GM18867 (cell line): Measurements from ENCODE around the gene ZNF407.

Source experiments
- ATAC-seq: cut with Tn5 transposase; IDR thresholded peaks from one replicate; pipeline ENCODE4 v1.9.1; 2021; ENCODE audit warnings: mild to moderate bottlenecking, moderate library complexity; ENCODE audit not compliant: unreplicated experiment

ZNF407 gene

DNA sequence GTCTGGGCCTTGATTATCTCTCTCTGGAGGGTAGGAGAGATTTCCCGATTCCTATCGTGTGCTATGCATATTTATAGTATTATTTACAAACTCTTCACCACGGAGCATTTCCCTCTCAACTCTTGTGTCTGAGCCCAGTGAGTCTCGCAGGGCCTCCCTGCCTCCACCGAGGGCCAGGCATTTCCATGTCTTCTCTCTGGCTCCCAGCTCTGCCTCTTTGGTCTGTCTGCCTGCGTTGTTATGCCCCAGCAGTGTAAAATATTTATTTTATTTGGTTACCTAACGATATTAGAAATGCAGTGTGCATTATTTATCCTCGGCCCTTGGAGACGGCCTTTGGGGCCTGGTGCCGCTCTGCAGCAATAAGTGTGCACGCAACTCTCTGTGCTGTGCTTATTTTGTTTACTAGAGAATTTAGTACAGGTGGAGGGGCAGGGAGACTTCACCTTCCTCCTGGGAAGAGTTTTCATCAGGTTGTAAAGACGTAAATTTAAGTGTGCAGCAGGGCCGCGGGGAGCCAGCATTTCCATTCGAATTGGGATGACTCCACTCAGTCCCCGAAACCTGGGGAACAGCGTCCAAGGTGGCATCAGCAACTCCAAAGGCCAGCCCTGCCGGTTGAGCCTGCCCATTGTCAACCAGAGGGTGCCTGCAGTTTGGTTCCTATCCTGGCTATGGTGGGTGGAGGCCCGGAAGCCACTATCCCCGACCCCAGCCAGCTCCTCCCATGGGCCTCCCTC, 511.1 kb downstream of the ZNF407 start:
- no peak for ATAC-seq

- ATAC-seq, result no peak
Measured at GRCh38 chr18:75109319-75109691, 511.6 kb downstream of the ZNF407 start.

GRCh38 chr18:75109819-75110218, 512.1 kb downstream of the ZNF407 start:
- ATAC-seq, result no peak

- ATAC-seq, result no peak
Measured at GRCh38 chr18:75110311-75110710, 512.6 kb downstream of the ZNF407 start.

- ATAC-seq, result no peak
Measured at GRCh38 chr18:75110846-75111415, 513.3 kb downstream of the ZNF407 start.

DNA sequence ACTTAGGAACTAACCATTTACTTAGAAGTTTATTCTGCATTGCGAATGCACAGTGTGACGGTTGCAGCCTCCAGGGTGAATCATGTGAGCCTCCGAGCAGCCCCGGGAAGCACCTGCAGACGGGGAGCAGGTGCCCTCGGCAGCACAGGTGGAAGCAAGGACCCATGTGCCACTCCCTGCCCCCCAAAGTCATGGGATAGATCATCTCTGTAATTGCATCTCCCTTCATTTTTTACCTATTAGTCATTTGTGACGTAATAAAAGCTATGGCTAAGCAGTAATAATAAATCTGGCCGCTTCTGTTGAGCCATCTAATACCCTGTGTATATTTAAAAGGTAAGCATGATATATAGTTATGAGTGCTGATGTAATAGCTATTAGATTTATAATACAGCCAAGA, 514.1 kb downstream of the ZNF407 start:
- ATAC-seq, result no peak

- no peak for ATAC-seq
Measured at GRCh38 chr18:75112186-75113096, 514.8 kb downstream of the ZNF407 start.

DNA sequence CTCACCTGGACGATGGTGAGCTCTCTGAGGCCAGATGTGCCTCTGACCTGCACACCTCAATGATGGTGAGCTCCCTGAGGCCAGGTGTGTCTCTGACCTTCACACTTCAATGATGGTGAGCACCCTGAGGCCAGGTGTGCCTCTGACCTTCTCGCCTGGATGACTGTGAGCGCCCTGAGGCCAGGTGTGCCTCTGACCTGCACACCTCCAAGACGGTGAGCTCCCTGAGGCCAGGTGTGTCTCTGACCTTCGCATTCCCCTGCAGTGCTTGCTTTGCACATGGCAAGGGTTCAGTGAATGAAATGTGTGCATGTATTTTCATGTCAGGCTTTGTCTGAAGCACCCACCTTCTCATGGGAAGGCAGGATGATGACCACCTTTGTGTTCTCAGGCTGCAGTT, 515.8 kb downstream of the ZNF407 start:
- no peak for ATAC-seq

- no peak for ATAC-seq
Measured at GRCh38 chr18:75114231-75114764, 516.6 kb downstream of the ZNF407 start.
